ENCODE data around the gene NCKAP5L.

The NCKAP5L gene

DNA sequence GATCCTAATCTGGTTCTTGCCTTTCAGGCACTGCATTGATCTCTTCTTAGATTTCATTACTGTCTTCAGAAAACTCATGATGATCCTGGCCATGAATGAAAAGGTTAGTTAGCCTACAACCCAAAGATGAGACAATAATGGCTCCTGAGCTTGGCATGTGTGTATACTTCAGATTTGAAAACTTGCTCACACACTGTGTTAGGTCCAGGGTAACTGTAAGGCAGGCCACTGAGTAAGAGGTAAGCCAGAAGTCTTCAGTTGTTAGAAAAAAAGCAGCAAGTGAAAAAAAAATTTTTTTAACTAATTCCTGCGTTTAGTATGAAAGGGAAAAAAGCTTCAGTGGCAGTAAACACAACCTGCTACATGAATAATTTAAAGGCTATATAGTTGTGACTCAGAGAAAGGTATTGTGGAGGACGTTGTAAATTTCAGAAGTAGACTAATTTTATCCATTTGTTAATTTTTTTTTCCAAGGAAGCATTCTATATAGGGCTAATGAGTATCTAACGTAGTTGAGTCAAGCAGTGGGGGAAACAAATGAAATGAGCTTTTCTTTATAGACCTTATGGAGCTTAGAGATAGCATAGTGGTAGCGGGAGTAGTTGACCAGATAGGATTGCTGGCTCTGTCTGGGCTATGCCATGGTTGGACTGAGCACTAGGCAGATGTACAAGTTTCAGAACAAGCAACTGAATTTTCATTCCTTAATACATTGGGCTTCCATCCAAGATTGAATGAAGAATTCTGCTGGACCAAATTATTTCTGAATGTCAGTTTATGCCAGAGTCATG, 66.3 kb downstream of the NCKAP5L start:
- in situ Hi-C loops (cut with HindIII; ENCODE audit: low sequenced_read_pairs), result loop anchor here (10.0 kb wide), 1 partner anchor 53 kb away; no protein-coding TSS in a partner anchor
- H3K4me3 ChIP-seq (ENCODE audit: low read depth, low read length), result no peak overlapping the region
- TF ChIP-seq, protein P1, sequence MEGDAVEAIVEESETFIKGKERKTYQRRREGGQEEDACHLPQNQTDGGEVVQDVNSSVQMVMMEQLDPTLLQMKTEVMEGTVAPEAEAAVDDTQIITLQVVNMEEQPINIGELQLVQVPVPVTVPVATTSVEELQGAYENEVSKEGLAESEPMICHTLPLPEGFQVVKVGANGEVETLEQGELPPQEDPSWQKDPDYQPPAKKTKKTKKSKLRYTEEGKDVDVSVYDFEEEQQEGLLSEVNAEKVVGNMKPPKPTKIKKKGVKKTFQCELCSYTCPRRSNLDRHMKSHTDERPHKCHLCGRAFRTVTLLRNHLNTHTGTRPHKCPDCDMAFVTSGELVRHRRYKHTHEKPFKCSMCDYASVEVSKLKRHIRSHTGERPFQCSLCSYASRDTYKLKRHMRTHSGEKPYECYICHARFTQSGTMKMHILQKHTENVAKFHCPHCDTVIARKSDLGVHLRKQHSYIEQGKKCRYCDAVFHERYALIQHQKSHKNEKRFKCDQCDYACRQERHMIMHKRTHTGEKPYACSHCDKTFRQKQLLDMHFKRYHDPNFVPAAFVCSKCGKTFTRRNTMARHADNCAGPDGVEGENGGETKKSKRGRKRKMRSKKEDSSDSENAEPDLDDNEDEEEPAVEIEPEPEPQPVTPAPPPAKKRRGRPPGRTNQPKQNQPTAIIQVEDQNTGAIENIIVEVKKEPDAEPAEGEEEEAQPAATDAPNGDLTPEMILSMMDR (IDR thresholded peaks at IDR 0.05; ENCODE audit: low read depth, low read length, missing control alignments), result no peak
- DNase-seq (ENCODE audit: low read depth), result no peak

GRCh38 chr12:49750996-49751393, 77.2 kb downstream of the NCKAP5L start:
- in situ Hi-C loops (cut with HindIII; ENCODE audit: low sequenced_read_pairs), result no loop called here
- no peak for DNase-seq (ENCODE audit: low read depth)
- H3K4me3 ChIP-seq (ENCODE audit: low read depth, low read length), result no peak overlapping the region
- TF ChIP-seq, protein P1 (IDR thresholded peaks at IDR 0.05; ENCODE audit: low read depth, low read length, missing control alignments), result no peak

DNA sequence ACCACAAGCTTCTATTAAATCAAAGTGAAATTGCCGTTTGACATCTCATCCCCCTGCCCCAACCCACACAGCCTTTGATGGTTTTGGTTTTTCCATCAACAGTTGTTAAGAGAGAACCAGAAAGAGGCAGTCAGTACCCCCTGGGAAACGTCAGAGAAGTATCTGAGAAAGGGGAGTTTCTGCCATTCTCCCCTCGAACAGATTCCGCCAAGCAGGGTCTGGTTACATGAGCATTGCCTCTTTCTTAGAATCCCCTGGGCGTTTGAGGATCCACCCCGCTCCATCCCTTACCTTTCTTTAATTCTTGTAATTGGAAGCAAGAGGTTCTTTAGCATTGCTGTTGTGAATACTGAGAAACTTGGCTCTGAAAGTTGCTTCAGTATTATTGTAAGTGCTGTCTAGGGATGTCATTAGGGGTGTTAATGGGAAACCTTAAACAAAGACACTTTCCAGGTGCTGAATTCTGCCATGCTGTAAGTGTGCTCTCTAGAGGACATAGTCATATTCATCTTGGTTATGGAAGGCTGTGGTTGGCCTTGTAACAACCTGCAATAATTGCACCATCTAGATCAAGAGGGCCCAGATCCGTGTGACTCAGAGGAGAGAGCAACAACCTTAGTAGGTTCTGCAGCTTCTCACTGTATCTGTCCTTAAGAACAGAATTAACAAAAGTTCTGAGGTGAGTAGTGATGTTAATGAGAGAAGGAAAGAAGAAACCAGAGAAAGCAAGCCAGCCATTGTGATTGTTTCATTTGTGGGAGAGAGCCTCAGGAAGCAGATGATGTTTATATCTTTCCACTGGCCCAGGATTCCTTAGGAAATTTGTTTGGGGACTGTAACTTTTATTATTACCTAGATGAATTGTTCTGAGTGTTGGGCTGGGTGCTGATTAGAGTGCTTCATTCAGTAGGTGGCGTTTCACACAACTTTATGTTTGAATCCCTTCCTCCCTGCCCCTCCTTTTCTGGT, 77.9 kb downstream of the NCKAP5L start:
- TF ChIP-seq, protein P1 (IDR thresholded peaks at IDR 0.05; ENCODE audit: low read depth, low read length, missing control alignments), result no peak
- in situ Hi-C loops (cut with HindIII; ENCODE audit: low sequenced_read_pairs), result no loop called here
- DNase-seq (ENCODE audit: low read depth), result no peak
- H3K4me3 ChIP-seq (ENCODE audit: low read depth, low read length), result no peak overlapping the region

GRCh38 chr12:49748800-49749199, 79.4 kb downstream of the NCKAP5L start:
- H3K4me3 ChIP-seq (ENCODE audit: low read depth, low read length), result no peak overlapping the region
- DNase-seq (ENCODE audit: low read depth), result no peak
- TF ChIP-seq, protein P1 (IDR thresholded peaks at IDR 0.05; ENCODE audit: low read depth, low read length, missing control alignments), result no peak
- in situ Hi-C loops (cut with HindIII; ENCODE audit: low sequenced_read_pairs), result no loop called here

- in situ Hi-C loops (cut with HindIII; ENCODE audit: low sequenced_read_pairs), result no loop called here
- H3K4me3 ChIP-seq (ENCODE audit: low read depth, low read length), result no peak overlapping the region
- TF ChIP-seq, protein P1 (IDR thresholded peaks at IDR 0.05; ENCODE audit: low read depth, low read length, missing control alignments), result no peak
- no peak for DNase-seq (ENCODE audit: low read depth)
Measured at GRCh38 chr12:49748306-49748705, 79.9 kb downstream of the NCKAP5L start.

GRCh38 chr12:49744363-49744885, 83.8 kb downstream of the NCKAP5L start:
- no peak overlapping the region for H3K4me3 ChIP-seq (ENCODE audit: low read depth, low read length)
- no peak for DNase-seq (ENCODE audit: low read depth)
- TF ChIP-seq, protein P1 (IDR thresholded peaks at IDR 0.05; ENCODE audit: low read depth, low read length, missing control alignments), result no peak
- in situ Hi-C loops (cut with HindIII; ENCODE audit: low sequenced_read_pairs), result no loop called here
